BJ (cell line): ENCODE results near the gene CFAP46. TPM values are rescaled to one million over a fixed set of nuclear protein-coding genes. Genes with fewer than 3 reads are reported as not detected.

Experiments used
- CTCF ChIA-PET: fragments of 350-600 bp; formaldehyde crosslinking; extraction: SDS; loops from one replicate; lab custom pipeline; 2021; ENCODE audit warnings: antibody characterized with exemption, inconsistent platforms; lab: Yijun Ruan, JAX
- POLR2A ChIA-PET: fragments of 300-600 bp; sonication (Branson Sonifier 250); formaldehyde crosslinking; extraction: SDS; loops from one replicate; lab custom pipeline; 2021; ENCODE audit warnings: antibody characterized with exemption; lab: Charles Lee
- DNase-seq: peaks from one replicate; pipeline ENCODE4 v3.0.0-alpha.2; 2011; ENCODE audit warnings: low read depth
- H3K27me3 ChIP-seq: 2 replicates; pipeline ENCODE4 v1.6.0; 2011; ENCODE audit warnings: low read length; ENCODE audit not compliant: control insufficient read depth, insufficient read depth
- H3K36me3 ChIP-seq: 2 replicates; pipeline ENCODE4 v1.5.1; 2011; ENCODE audit warnings: low read length; ENCODE audit not compliant: control insufficient read depth, insufficient read depth
- H3K4me3 ChIP-seq: 2 replicates; pipeline ENCODE4 v1.5.1; 2011; ENCODE audit warnings: low read depth, mild to moderate bottlenecking, control low read depth, low read length
- CTCF ChIP-seq: IDR thresholded peaks from 2 replicates; pipeline ENCODE4 v1.5.1; 2011; ENCODE audit warnings: low read depth, mild to moderate bottlenecking, control low read depth, inconsistent platforms, low read length, moderate library complexity; ENCODE audit not compliant: insufficient read depth
- polyA minus RNA-seq: library from RNA; depleted of rRNA, polyadenylated mRNA; stranded (reverse); fragments of >200 nt; gene quantifications from 2 replicates; pipeline ENCODE4 v1.2.3, GENCODE V29; 2011; rRNA and poly(A)+ RNA removed
- polyA plus RNA-seq: library from polyadenylated mRNA; depleted of rRNA; stranded (reverse); fragments of >200 nt; gene quantifications from 2 replicates; pipeline ENCODE4 v1.2.3, GENCODE V29; 2011; rRNA removed

Gene CFAP46
- 1.8 and 2.0 TPM in 2 replicates for polyA plus RNA-seq
- polyA minus RNA-seq = 0.15 and 0.66 TPM in 2 replicates

DNA sequence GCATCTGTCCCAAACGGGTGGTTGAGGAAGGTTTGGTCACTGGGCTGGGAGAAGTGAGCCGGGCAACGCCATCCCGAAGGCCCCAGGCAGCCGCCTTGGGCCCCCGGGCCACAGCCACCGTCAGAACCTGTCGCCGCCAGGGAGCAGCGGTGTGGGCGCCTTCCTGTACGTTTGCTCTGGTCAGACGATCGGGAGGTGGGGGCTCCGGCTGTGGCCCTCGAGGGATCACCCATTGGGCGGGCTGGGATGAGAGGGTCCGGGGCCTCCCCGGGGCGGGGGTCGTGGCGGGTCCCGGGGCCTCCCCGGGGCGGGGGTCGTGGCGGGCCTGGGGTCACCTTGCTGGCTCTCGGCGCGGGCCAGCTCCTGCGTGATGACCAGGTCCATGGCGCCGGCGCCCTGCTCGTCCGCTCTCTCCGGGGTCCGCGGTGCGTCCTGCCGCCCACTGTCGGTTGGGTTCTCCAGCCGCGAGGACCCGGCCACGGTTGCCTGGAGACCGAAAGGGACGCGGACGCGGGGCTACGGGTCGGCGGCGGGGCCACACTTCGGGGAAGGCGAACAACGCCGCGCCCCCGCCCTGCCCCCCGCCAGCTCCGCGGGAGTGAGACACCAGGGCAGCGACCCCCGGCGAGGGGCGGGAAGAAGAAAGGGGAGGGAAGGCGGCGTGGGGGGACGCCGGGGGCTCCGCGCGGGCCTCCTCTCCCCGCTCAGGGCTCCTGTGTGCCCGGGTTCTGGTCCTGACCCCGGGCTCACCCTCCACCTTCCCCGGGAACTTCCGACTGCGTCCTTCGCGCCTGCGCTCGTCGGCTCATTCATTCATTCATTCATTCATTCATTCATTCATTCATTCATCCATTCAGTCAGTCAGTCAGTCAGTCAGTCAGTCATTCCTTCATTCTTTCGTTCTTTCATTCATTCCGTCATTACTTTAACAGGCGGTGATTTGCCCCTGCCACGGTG is at the start of gene CFAP46:
TSS of gene CFAP46 (minus strand) at position 470 of the 957 bp plus-strand sequence. CDS start at position 384, 86 bp downstream.
- ChIA-PET CTCF (interaction anchor here (1.2 to 2.2 kb wide), 2 partner anchors 181 to 182 kb away, joined by 3 to 12 read pairs; no protein-coding TSS in a partner anchor), POLR2A (no interaction called here)
- no peak for DNase-seq
- Histone ChIP-seq H3K4me3 (peak within 1 kb of the TSS; percentile 55), H3K27me3 (no peaks in the 10 kb centered on the region), H3K36me3 (no peaks in the 10 kb centered on the region)
- 0 out of 2 replicates have a peak, but pooled peaks have one; percentile 7 for TF ChIP-seq CTCF

DNA sequence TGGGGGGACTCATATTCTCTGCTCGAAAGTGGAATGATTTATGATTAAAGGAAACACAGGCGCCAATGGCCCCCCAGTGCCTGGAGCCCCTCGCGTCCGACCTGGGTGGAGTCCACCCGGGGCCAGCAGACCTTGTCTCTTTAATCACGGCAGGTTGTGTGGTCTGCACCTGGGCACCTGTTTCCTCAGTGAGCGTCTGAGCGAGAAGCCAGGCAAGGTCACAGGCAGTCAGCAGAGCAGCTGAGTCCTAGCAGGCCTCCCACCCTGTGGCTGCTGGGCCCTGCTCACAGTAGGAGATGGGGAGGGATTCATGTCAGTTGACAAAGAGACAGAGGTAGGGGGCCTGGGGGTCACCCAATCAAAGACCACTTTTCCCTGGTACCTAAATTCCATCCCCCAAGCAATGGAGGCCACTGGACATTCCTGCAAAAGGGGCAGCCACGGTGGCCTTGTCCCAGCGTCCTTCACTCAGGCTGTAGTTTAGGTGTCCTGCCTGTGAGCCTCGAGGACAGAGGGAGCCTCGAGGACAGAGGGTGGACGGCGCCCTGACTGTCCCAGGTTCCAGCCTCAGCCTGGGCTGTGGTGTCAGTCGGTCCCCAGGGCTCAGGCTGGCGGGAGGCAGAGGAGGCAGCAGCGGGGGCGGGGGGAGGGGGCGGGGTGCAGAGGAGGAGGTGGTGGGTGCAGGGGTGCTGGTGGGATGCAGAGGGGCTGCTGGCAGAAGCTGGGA is 49.5 kb upstream of the CFAP46 start:
- no peak overlapping the region for H3K4me3 ChIP-seq
- H3K36me3 ChIP-seq = no peaks in the 10 kb centered on the region
- POLR2A ChIA-PET = no interaction called here
- H3K27me3 ChIP-seq = no peaks in the 10 kb centered on the region
- CTCF ChIA-PET = no interaction called here
- no peak for TF ChIP-seq CTCF
- no peak for DNase-seq

DNA sequence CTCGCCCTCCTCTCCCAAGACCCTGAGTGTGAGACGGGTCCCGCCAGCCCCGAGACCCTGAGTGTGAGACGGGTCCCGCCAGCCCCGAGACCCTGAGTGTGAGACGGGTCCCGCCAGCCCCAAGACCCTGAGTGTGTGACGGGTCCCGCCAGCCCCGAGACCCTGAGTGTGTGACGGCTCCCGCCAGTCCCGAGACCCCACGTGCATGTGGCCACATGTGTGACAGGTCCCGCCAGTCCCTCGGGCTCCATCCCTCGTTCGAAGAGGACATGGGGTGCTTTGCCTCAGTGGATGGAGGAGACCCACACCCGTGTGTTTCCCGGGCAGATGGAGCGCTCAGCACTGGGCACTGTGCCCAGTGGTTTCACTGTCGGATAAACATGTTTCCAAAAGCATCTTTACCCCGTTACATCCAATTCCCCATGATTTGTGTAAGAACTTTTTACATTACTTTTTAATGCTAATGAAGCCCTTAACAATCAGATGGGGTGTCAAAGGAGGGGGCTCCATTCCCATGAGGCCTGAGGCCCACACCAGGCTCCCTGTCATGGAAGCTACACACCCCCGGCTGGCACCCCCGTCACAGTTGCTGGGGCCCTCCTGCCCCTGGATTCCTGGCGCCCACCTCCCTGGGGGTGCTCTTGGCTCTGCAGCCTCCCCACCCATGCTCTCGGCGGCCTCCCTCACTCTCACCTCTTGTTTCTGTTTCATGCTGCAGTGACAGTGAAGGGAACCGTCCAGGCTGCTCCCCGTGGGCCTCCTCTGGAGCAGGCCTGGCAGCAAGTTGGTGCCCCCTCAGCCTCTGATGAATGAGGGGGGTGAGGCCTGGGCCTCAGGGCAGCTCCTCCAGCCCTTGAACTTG is 48.5 kb upstream of the CFAP46 start:
- POLR2A ChIA-PET = no interaction called here
- TF ChIP-seq CTCF = no peak
- H3K4me3 ChIP-seq = no peak overlapping the region
- no peak for DNase-seq
- no peaks in the 10 kb centered on the region for H3K36me3 ChIP-seq
- CTCF ChIA-PET = interaction anchor here (0.6 kb wide), 1 partner anchor 63 kb away, joined by 3 read pairs; no protein-coding TSS in a partner anchor
- H3K27me3 ChIP-seq = no peaks in the 10 kb centered on the region

DNA sequence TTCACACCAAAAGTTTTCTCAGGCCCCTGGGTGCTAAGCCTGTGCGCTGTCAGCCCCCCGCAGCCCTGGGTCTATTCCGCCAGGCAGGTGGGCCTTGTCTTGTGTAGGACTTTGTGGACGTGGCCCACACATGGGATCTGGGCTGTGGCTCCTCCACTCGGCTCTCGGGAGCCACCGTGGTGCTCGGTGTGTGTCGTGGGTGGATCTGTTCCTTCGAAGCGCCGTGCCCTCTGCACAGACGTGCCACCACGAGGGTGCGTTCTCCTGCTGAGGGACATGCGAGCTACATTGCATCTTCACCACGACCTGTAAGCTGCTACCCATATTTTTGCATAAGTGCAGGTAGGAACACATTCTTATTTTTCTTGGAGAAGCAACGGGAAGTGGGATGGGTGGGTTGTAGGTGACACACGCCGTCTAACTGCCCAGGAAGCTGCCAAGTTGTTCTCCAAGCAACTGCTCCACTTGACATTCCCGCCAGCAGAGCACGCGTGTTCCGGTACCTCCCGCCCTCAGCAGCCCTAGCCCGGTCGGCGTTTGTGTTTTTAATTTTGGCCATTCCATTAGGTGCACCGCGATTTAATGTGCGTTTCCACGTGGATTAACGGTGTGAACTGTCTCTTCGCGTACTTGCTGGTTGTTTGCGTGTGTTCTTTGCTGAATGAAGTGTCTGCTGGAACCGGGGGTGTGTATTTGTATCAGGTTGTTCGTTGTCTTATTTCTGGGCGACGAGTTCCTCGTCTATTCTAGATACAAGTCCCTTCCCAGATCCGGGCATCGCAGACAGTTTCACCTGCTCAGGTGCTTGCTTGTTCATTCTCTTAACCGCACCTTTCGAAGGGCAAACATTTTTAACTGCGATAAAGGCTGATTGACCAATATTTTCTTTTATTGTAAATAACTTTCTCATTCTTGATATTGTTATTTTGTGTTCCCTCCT is 47.4 kb upstream of the CFAP46 start:
- TF ChIP-seq CTCF = no peak
- ChIA-PET CTCF (no interaction called here), POLR2A (no interaction called here)
- H3K27me3 ChIP-seq = no peaks in the 10 kb centered on the region
- H3K4me3 ChIP-seq = no peak overlapping the region
- H3K36me3 ChIP-seq = no peaks in the 10 kb centered on the region
- no peak for DNase-seq
